Stimulated activated CD4-positive, alpha-beta T cell treated with anti-CD3 and anti-CD28 coated beads, Interleukin-2, amount 100 ng/mL, for 4 hours (primary cell): Measurements from ENCODE around the gene DSCAML1.
A peak's percentile ranks its signal among the peaks of the same experiment; 100 is the strongest.
"Not testable (repeated sequence)": the region's sequence is repeated elsewhere in the genome, so short reads cannot be mapped to it uniquely, and the experiment has no call there.

Source experiments
- DNase-seq: peaks from one replicate; pipeline ENCODE4 v3.0.0-alpha.2; 2020; ENCODE audit warnings: low read depth

DSCAML1 gene

DNA sequence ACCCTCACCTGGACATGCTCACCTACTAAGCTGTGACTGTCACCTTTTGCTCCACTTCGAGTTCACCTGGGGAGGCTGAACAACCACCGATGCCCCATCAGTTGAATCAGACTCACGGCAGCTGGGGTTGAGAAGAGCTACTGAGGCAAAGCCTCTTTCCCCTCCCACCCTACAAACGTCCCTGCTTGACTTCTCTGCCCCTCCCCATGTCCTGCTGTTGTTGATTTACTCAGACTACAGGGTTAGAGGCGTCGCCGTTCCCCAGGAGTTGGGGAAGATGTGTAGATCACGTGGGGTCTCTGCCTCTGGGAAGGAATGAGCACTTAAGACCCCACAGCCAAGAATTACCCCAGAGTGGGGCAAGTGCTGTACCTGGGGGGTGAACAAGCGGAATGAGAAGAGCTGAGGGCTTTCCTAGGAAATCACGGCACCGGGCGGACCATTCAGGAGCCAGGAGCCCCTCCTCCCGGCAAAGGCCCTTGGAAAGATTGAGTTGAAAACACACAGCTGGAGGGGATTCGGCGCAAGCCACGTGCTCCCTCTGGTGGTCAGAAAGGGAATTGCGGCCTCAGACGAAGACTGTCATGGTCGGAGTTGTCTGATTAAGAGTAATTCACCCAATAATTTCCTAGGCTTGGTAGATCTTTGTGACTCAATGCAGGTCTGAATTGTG lies 20.5 kb upstream of the DSCAML1 start:
- DNase-seq = peak; percentile 83

- DNase-seq = no peak
Measured at GRCh38 chr11:117816846-117817367, 19.9 kb upstream of the DSCAML1 start.

DNA sequence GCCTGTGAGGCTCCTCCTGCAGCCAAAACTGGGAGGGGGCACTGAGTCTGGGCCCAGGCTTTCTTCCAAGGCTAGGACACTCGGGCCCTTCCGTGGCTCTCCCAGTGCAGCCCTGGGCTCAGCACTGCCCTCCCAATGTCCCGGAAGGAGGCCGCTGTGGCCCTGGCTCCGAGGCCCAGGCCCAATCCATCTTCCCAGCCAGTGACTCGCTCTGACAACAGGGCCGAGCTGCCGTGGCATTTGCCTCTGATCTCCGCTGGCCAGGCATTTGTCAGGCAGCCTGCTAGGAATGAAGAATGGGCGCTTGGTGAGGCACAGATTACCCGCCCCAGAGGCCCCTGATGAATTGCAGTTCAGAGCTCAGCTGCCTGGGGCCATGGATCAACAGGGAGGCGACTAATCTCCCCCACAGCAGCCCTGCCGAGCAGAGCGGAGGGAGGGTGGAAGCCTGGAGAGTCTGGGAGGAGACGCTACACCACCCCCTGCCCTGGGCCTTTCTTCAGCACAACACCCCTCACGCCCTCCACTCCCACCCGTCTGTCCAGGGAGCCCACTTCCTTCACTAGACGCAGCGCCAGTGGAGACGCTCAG lies 19.2 kb upstream of the DSCAML1 start:
- no peak for DNase-seq

- peak; percentile 67 for DNase-seq
Measured at GRCh38 chr11:117815262-117815803, 18.3 kb upstream of the DSCAML1 start.

DNA sequence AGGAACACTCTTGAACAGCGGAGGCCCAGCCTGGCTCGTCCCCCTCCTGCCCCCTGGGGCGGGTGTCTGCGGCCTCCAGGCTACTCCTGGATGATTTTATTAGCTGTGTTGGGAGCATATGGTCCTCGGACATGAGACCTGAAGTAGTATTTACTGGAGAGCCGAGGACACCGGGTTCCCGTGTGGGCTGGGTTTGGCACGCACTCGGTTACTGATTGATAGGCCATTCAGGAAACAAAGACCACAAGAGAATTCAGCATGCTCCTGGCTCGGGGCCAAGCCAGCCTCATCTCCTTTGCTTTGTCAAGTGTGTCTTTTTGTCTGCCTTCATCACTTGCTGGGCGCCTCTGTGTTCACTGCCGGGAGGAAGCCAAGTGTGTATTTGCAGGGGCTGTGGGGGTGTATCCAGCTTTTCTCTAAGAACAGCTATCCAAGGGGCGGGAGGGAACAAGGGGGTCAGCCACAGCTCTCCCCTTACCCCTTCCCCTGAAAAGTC lies 17.8 kb upstream of the DSCAML1 start:
- DNase-seq = peak; percentile 49

DNA sequence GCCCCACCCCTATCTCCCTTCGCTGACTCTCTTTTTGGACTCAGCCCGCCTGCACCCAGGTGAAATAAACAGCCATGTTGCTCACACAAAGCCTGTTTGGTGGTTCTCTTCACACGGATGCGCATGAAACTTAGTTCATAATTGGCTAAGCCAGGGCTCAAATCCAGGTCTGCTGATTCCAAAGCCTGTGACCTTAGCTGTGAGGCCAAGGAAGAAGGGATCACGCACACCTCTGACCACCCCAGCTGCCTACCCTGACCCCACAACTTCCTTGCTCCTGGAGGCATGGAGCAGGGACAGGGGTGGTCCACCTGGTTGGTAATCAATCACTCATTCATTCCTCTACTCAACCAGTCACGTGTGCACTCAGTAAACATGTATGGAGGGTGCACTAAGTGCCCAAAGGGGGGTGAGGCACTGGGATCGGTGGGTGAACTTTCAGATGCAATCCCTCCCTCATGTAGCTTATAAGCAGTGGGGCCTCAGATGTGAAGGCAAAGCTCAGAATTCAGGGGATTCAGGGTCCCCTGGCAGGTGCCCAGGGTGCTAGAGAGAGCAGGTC lies 17.3 kb upstream of the DSCAML1 start:
- DNase-seq = no peak

DNA sequence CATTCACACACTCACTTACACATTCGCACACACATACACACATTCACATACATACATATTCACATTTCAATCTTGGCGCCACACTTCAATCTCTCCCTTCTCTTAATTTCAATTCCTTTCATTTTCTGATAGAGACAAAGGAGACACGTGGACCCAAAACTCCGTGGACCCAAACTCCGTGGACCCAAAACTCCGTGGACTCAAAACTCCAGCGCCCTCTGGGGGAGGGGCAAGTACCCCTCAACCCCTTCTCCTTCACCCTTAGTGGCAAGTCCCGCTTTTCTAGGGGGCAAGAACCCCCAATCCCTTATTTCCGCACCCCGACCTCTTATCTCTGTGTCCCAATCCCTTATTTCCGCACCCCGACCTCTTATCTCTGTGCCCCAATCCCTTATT lies 13.0 kb upstream of the DSCAML1 start:
- DNase-seq = not testable (repeated sequence)

DNA sequence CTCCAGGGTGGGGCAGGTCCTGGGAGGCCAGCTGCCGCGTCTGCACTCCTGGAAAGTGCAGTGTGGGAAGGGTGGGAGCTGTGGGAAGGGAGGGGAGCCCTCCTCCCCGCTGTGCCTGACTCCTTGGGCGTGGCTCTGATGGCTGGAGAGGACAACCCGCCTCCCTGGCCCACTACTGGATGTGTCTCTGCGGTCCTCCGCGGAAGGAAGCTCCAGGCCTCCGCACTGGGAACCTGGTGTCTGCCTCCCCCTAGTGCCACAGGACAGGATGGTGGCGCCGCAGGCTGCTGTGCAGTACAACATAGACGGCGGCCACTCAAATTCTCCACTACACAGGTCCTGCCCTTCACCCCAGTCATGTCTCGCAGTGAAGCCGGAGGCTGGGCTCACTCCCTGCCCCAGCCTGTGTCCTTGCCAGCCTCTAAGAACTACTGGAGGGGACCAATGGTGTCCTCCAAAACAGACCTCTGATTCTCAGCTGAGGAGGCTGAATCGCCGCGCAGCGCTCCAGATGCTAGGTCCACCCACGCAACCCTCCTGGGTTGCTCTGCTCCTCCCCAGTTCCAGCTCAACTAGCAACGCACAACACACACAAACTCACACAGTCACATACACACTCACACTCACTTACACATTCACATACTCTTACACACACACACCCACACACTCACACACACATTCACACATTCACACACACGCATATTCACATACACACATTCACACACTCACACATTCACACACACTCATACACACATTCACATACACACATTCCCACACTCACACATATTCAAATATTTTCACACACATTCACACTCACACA lies 12.4 kb upstream of the DSCAML1 start:
- no peak for DNase-seq

- DNase-seq = no peak
Measured at GRCh38 chr11:117808784-117809183, 11.8 kb upstream of the DSCAML1 start.

- peak; percentile 65 for DNase-seq
Measured at GRCh38 chr11:117807482-117808327, 10.7 kb upstream of the DSCAML1 start.

- no peak for DNase-seq
Measured at GRCh38 chr11:117806846-117807245, 9.8 kb upstream of the DSCAML1 start.

- no peak for DNase-seq
Measured at GRCh38 chr11:117805045-117805444, 8.0 kb upstream of the DSCAML1 start.

DNA sequence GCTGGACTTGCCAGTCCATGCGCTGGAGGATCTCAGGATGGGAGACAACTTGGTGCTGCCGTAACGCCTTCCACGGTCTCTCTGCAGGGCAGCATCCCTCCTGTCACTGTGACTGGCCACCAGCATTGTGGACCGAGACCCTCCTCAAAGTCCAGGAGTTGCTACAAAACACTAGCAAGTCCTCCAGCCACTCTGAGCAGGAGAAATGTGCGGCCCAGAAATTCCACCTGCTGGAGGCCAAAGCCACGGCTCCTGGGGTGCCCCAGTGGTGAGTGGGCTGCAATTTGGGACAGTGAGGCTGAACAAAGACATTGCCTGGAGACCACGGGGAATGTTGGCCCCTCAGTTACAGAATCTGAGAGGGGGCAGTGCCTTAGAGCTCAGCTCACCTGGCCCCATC lies 6.9 kb upstream of the DSCAML1 start:
- no peak for DNase-seq

DNA sequence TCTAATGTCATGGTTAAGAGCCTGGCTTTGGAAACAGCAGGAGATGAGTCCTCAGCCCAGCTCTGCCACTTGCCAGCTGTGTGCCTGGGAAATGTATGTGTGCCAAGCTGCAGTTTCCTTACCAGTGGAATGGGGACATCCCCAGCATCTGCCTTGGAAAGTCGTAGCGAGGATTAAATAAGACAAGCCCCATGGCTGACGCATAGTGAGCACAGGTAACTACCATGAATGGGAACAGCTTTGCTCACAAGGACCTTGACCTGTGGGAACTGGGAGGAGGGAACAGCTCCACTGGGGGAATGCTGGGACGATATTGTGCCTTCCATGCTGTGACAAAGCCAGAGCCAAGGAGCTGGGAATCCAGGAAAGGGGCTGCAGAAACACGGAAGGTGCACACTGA lies 2.6 kb upstream of the DSCAML1 start:
- no peak for DNase-seq

- DNase-seq = no peak
Measured at GRCh38 chr11:117796456-117796871, 552 bp downstream of the DSCAML1 start.

GRCh38 chr11:117795638-117796455 lies 1.2 kb downstream of the DSCAML1 start:
- no peak for DNase-seq

DNA sequence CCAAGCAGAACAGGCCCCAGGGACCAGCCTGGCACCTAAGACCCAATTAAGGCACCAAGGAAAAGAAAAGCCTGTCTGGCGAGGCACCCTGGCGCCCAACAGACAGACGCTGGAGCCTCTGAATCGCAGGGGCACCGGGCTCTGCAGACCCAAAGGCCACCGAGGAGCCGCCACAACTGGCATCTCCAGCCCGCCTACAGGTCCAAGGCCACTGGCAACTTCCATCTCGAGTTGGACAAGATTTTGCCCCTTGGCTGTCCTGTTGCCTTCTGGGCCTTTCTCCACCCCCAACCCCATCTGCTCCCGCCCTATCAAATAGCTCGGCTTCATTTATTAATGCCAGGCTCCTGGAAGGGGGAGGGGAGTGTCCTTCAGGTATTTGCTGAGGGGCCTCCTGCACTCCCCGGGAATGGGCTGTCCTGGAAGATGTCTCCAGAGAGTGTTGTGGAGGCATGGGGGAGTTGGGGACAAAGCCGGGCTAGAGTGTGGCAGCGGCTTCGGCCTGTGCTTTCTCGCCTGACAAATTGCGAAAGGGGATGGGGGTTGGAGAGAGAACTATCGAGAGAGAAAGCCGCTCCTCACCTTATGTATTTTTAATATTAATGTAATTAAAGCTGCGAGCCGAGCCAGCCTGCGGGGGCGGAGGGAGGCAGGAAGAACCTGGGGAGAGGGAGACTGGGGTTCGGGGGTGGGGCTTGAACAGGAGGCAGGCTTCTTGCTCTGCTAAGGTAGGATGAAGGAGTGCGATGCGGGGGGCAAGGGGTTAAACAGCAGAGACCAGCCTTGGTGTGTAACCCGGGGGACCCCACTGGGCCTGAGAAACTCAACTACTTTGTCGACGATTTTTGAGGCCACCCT lies 2.0 kb downstream of the DSCAML1 start:
- DNase-seq = no peak

GRCh38 chr11:117794135-117794534 lies 2.9 kb downstream of the DSCAML1 start:
- DNase-seq = no peak

DNA sequence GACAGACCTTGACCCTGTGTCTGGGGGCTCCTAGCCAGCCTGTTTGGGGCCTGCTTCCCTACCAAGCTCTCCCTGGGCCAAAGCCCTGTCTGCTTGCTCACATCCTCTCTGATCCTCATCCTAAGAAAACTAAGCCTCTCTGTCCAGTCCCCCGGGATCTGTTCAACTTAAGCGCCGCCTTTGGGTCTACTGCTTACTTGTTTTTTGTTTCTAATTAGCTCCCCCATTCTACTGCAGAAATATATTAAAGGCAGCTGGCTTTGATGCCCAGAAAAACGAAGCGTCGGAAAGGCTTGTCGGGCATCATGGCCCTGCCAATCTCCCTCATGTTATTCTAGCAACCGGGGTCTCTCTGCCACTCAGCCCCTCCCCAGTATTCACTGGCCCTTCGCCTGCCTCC lies 3.4 kb downstream of the DSCAML1 start:
- no peak for DNase-seq
